Mucosa of gallbladder (tissue), 1 donor: ENCODE data around the gene GON7. TPM values are rescaled to one million over a fixed set of nuclear protein-coding genes. Genes with fewer than 3 reads are reported as not detected.
"Not testable (repeated sequence)": the region's sequence is repeated elsewhere in the genome, so short reads cannot be mapped to it uniquely, and the experiment has no call there.

ENCODE experiments used
- DNase-seq: peaks from one replicate; pipeline ENCODE4 v3.0.0-alpha.2; 2020; ENCODE audit warnings: low spot score
- total RNA-seq: library from RNA; stranded (reverse); gene quantifications from one replicate; pipeline ENCODE4 v1.2.1, GENCODE V29; 2021
- donor health status: DM: no; HTN: no; CAD: no.

The GON7 gene
- total RNA-seq, 1 donor from 2014 or later: 12.3 TPM

DNA sequence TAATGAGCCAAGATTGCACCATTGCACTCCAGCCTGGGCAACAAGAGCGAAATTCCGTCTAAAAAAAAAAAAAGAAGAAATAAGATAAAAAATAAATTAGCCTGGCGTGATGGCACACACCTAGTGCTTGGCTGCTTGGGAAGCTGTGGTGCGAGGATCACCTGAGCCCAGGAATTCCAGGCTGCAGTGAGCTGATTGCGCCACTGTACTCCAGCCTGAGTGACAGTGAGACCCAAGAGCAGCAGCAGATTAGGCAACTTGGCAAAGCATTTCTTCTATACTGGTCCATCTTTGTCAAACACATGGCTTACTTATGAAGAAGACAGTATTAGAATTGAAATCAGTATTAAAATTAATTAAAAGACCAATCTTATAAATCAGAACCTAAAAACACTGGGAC, 6.3 kb downstream of the GON7 start:
- DNase-seq: no peak

DNA sequence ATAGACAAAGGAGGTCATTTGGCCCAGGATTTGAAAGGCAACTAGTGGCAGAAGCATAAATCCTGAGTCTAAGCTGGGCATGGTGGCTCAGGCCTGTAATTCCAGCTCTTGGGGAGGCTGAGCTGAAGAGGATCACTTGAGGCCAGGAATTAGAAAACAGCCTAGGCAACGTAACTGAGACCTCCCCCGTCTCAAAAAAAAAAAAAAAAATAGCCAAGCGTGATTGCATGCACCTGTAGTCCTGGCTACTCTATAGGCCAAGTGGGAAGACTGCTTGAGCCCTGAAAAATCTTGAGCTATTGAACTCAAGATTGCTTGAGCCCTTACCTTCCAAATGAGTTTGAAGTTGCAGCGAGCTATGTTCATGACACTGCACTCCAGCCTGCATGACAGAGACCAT, 7.8 kb downstream of the GON7 start:
- no peak for DNase-seq

DNA sequence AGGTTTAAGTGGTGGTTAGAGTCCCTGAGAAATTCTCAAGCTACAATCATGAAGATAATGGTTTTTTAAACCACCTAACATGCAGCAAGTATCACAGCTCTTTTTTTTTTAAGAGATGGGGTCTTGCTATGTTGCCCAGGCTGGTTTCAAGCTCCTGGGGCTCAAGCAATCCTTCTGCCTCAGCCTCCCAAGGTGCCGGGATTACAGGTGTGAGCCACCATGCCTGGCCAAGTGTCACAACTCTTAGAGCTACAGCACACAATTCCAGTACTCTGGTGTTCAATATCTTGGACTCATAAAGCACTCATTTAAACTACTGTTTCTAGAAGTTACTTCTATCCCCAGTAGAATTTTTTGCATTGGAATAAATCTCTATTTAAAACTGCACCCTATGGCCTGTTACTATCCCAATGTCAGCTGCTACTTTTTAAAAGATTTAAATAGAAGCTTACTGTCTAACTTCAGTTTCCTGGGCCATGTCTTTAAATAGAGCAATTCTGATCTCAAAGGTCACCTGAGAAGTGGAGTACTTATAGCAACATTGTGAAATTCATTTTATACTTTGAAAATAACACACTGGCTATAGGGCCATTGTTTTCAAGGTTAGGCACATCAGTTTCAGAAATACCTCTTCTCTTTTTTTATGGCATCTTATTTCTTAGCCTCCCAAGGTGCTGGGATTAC, 11.4 kb downstream of the GON7 start:
- DNase-seq: no peak

DNA sequence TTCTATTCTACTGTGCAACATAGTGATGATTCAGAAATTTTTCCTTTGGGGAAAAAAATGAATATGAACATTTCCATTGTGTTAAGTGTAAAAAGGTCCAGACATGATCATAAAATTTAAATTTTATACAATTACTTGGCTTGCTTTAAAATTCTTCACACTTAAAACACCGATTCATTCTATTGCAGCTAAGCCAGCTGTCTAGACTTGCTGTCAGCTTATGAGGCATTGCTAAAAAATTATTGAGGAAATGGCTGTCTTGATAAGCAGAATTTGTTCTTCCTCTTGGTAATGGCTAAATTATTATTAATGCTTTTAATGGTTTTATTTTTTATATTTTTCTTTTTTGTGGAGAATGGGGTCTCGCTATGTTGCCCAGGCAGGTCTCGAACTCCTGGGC, 19.9 kb downstream of the GON7 start:
- DNase-seq: no peak

DNA sequence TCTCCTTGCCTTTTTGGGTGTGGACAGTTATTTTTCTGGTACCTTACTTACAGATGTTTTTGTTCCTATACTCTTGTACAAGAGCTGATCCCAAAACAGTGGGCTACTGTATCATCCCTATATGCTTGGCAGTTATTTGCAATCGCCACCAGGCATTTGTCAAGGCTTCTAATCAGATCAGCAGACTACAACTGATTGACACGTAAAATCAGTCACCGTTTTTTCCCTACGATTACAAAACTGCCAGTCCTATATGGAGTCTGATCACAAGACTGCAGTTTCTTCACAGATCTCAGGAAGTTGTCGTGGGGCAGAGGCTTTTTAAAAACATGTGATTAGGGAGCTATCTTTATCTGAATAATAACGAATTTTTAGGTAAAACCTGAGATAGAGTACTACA, 20.4 kb downstream of the GON7 start:
- DNase-seq: no peak

DNA sequence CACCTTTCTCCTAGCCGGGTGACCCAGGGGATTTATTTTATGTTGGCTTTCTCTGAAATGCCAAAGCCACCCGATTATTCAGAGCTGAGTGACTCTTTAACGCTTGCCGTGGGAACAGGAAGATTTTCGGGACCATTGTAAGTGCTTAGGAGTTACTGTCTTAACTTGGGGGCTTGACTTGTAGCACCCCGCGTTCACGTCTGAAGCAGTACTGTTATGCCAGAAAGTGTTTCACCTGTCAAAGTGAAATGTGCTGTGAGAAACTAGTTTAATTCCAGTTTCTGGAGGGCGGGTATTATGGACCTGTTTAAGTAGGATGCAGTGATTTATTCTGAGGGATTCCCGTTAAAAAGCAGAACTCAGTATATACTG, 21.5 kb downstream of the GON7 start:
- DNase-seq: no peak

DNA sequence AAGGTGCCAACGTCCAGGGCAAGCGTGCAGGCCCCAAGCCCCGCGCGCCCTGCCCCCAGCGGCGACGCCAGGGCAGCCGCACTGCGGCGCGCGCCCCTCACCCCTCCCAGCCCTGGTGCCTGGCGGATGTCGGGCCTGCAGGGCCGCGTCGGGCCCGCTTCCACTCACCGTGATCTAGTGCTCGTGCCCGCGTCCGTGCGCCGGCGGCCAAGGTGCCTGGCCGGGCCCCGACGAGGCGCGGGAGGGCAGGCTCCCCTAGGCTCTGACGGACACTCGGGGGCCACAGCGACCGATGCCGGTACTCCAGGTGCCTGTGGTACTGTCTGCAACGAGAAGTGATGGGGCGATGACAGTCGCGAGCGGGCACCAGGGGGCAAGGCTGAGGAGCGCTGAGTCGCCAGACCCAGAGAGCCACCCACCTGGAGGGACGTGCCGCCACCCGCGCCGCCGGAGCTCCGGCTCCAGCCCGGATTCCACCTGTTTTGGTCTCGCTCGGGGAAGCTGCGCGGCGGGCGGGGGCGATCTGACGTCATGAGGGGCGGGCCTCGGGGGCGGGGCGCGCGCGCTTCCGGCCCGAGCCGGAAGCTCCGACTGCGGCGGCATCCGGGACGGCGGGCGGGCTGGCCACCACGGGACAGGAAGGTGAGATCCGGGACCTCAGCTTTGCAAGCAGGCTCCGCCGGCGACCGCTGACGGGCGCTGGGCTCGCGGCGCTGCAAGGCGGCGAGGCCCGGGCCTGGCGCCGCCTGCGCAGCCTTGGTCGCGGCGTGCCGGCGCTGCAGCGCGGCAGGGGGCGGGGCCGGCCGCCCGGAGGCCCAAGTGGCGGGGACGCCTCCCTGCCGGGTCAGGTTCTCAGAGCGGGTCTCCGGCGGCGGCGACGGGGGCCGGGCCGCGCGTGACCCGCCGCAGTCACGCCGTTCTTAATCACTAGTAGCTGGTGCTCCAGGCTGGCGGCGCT, 22.2 kb downstream of the GON7 start, which contains the start of the genes LYSET and MOAP1:
TSS of gene LYSET (plus strand) at position 927 of the 958 bp plus-strand sequence. CDS start 89 bp downstream, outside the sequence.
TSS of gene MOAP1 (minus strand) at position 507 of the 958 bp plus-strand sequence. CDS start 655 bp downstream, outside the sequence.
- DNase-seq: peak; percentile 89

DNA sequence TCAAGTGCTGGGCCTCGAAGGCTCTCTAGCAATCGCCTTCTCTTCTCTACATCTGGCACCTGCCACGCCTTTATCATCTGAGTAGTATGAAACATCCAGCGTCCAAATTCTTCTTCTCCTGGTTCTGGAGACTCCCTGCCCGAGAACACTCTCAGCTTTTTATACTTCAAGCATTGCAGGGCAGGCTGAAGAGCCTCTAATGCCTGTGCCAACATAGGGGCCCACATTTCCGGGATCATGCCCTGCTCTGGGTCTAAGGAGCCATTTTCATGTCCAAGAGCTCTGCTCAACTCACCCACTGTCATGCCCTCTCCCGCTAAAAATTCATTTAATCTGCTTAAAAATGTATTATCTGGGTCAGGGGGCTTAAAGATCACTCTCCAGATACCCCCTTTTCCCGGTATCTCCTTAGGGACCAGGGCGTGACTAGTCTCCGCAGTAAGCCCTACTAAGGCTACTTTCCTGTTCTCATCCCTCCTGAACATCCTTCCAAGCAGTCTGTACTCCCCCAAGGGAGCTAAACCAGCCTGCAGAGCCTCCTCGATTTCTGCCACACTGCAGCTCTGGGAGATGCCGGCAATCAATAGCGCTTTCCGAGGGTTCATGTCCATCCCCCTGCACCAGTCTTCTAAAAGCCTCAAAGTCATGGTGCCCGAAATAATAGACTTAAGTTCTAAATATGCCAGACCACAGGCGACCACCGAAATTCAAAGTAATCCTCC, 23.1 kb downstream of the GON7 start:
- no peak for DNase-seq

DNA sequence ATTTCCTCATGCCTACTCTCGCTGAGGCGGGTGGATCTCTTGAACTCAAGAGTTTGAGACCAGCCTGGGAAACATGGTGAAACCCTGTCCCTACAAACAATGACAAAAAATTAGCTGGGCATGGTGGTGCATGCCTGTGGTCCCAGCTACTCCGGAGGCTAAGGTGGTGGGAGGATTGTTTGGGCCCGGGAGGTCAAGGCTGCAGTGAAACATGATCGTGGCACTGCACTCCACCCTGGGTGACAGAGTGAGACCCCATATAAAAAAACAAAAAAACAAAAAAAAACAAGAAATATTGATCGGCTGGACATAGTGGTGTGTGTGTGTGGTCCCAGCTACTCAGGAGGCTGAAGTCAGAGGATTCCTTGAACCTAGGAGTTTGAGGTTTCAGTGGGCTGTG, 31.4 kb downstream of the GON7 start:
- no peak for DNase-seq

DNA sequence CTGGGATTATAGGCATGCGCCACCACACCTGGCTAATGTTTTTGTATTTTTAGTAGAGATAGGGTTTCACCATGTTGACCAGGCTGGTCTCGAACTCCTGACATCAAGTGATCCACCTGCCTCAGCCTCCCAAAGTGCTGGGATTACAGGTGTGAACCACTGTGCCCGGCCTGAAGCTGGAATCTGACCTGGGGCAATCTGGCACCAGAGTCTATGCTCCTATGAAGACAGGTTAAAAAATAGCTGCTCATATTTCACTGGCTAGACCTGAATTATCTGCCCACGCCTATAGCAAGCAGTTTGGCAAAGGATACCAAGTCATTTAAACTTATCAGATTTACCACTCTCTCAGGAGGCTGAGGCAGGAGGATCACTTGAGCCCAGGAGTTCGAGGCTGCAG, 32.1 kb downstream of the GON7 start:
- not testable (repeated sequence) for DNase-seq

DNA sequence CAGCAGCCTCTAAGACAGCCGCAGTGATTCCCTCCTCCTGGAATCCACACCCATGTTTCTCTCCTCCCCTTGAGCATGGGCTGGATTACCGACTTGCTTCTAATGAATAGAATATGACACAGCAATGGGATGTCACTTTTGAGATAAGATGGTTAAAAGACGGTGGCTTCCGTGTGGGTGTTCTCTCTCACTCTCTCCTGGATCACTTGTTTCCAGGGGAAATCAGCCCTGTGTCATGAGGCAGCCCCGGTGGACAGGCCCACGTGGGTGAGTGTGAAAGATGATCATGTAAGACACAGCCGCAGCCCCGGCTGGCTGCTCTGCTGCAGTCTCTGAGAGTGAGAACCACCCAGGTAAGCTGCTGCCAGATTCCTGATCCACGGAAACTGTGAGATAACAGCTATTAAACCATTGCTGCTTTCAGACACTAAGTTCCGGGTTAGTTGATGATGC, 32.9 kb downstream of the GON7 start:
- DNase-seq: no peak

DNA sequence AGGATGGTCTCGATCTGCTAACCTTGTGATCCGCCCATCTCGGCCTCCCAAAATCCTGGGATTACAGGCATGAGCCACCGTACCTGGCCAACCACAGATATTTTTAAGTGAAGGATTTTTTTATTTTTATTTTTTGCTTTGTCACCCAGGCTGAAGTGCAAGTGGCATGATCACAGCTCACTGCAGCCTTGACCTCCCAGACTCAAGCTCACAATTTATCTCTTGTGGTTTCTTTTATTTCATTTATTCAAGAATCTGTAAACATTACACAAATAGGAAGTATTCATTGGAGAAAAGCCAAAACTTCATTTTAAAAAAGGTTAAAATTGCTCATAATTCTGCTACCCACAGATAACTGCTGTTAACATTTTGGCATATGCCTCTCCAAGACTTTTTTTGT, 35.5 kb downstream of the GON7 start:
- no peak for DNase-seq

DNA sequence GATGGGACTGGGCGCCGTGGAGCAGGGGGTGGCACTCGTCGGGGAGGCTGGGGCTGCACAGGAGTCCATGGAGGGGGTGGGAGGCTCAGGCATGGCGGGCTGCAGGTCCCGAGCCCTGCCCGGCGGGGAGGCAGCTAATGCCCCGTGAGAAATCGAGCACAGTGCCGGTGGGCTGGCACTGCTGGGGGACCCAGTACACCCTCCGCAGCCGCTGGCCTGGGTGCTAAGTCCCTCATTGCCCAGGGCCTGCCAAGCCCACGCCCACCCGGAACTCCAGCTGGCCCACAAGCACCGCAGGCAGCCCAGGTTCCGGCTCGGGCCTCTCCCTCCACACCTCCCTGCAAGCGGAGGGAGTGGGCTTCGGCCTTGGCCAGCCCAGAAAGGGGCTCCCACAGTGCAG, 36.7 kb downstream of the GON7 start:
- DNase-seq: not testable (repeated sequence)

DNA sequence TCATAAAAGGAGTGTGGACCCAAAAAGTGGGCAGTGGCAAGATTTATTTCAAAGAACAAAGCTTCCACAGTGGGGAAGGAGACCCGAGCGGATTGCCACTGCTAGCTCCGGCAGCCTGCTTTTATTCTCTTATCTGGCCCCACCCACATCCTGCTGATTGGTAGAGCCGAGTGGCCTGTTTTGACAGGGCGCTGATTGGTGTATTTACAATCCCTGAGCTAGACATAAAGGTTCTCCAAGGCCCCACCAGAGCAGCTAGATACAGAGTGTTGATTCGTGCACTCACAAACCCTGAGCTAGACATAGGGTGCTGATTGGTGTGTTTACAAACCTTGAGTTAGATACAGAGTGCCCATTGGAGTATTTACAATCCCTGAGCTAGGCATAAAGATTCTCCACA, 37.2 kb downstream of the GON7 start:
- DNase-seq: not testable (repeated sequence)

DNA sequence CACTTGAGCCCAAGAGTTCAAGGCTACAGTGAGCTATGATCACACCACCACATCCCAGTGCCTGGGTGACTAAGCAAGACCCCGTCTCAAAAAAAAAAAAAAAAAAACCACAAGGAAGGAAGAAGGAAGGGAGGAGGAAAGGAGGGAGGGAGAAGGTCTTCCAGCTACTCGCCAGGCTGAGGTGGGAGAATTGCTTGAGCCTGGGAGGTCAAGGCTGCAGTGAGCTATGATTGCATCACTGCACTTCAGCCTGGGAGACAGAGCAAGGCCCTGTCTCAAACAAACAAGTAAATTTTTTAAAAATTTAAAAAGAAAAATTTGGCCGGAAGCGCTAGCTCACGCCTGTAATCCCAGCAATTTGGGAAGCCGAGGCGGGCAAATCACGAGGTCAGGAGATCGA, 38.3 kb downstream of the GON7 start:
- DNase-seq: not testable (repeated sequence)

DNA sequence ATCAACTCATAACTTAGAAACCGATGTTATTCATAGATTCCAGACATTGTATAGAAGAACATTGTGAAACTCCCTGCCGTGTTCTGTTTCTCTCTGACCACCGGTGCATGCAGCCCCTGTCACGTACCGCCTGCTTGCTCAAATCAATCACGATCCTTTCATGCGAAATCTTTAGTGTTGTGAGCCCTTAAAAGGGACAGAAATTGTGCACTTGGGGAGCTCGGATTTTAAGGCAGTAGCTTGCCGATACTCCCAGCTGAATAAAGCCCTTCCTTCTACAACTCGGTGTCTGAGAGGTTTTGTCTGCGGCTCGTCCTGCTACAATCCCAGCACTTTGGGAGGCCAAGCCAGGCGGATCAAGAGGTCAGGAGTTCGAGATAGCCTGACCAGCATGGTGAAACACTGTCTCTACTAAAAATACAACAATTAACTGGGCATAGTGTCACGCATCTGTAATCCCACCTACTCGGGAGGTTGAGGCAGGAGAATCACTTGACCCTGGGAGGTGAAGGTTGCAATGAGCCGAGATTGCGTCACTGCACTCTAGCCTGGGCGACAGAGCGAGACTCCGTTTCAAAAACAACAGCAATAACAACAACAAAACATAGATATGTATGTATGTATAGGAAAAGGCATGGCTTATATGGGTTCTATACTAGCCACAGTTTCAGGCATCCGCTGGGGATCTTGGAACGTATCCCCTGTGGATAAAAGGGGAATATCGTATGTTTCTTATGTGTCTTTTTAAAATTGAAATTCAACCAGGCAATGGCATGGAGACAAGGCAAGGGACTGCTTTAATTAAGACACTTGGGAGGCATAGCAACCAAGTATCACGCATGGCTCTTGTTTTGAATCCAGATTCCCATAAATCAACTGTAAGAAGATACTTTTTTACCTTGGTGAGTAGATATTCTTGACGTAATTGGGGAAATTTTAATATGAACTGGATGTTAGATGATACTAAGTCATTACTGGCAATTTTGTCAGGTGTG, 41.3 kb downstream of the GON7 start:
- DNase-seq: not testable (repeated sequence)

DNA sequence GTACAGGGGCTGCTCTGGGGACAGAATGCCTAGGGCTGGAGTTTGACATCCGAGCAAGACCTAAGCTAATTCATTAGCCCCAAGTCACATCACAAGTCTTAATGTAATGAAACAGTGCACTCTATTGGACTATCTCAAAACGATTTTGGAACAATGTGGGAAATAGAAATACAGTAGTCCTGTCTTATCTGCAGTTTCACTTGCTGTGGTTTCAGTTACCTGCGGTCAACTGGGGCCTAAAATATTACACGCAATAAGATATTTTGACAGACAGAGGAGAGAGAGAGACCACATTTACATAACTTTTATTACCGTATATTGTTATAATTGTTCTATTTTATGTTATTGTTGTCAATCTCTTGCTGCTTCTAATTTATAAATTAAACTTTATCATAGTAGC, 43.3 kb downstream of the GON7 start:
- DNase-seq: no peak

DNA sequence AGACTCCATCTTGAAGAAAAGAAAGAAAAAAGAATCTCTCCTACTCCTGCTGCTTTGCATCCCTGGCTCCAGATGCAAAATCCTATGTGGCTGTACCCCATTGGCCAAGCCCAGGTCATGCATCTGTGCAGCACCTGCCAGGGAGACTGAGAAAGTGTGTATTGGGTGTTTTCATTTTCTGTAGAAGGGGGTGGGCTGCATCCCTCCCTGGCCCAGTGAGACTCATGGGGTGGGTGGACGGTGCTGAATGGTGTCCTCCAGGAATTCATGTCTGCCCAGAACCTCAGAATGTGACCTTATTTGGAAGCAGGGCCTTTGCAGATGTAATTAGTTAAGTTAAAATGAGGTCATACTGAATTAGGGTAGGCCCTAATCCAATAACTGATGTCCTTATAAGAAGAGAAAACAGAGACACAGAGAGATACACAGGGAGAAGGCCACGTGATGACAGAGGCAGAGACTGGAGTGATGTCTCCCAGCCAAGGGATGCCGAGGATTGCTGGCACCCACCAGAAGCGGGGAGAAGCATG, 45.4 kb downstream of the GON7 start:
- no peak for DNase-seq

DNA sequence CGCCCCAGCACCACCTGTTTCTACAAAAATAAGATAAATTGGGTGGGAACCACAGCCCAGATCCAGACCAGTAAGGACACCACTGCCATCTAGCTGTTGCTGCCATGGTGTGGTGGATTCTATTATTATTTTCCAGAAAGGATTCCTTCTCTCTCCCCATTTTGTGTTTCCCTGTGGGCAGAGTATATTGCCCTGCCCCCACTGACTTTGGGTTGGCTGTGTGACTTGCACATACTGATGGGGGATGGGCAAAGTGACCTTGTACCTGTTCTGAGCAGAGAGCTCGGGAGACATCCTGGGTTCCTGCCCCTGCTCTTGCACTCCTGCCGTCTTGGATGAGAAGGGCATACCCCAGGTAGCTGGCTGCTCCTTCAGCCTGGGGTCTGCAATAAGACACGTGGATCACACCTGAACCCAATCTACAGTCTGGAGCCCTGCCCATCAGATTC, 46.5 kb downstream of the GON7 start:
- no peak for DNase-seq

DNA sequence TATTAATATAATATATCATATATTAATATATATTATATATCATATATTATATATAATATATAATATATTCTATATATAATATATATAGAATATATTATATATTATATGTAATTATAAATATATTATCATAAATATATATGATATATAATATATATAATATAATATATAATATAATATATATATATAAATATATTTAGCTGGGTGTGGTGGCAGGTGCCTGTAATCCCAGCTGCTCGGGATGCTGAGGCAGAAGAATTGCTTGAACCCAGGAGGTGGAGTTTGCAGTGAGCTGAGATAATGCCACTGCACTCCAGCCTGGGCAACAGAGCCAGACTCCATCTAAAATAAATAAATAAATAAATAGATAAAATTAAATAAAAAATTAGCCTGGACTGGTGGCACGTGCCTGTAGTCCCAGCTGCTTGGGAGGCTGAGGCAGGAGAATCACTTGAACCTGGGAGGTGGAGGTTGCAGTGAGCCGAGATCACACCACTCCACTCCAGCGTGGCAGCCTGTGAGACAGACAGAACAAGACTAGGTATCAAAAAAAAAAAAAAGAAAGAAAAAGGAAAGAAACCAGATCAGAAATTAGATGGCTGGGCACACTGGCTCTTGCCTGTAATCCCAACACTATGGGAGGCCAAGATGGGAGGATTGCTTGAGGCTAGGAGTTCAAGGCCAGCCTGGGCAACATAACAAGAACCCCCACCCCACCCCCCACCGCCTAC, 47.1 kb downstream of the GON7 start:
- not testable (repeated sequence) for DNase-seq
